Activated CD4-positive, alpha-beta T cell treated with anti-CD3 and anti-CD28 coated beads, Interleukin-2, amount 50 U/mL, for 1 hour (primary cell): Measurements from ENCODE around the gene CLEC10A.

ENCODE experiments used
- DNase-seq: peaks from one replicate; pipeline ENCODE4 v3.0.0-alpha.2; 2020

Gene CLEC10A

DNA sequence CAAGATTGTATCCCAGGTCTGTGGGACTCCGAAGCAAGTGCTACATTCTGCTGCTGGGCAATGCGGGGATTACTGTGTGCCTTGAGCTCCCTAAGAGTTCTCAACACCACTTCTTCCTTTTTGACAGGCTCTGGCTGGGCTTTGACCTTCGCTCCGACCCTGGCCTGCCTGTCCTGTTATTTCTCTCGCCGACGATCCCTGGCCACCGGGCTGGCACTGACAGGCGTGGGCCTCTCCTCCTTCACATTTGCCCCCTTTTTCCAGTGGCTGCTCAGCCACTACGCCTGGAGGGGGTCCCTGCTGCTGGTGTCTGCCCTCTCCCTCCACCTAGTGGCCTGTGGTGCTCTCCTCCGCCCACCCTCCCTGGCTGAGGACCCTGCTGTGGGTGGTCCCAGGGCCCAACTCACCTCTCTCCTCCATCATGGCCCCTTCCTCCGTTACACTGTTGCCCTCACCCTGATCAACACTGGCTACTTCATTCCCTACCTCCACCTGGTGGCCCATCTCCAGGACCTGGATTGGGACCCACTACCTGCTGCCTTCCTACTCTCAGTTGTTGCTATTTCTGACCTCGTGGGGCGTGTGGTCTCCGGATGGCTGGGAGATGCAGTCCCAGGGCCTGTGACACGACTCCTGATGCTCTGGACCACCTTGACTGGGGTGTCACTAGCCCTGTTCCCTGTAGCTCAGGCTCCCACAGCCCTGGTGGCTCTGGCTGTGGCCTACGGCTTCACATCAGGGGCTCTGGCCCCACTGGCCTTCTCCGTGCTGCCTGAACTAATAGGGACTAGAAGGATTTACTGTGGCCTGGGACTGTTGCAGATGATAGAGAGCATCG, 41.8 kb downstream of the CLEC10A start:
- no peak for DNase-seq

DNA sequence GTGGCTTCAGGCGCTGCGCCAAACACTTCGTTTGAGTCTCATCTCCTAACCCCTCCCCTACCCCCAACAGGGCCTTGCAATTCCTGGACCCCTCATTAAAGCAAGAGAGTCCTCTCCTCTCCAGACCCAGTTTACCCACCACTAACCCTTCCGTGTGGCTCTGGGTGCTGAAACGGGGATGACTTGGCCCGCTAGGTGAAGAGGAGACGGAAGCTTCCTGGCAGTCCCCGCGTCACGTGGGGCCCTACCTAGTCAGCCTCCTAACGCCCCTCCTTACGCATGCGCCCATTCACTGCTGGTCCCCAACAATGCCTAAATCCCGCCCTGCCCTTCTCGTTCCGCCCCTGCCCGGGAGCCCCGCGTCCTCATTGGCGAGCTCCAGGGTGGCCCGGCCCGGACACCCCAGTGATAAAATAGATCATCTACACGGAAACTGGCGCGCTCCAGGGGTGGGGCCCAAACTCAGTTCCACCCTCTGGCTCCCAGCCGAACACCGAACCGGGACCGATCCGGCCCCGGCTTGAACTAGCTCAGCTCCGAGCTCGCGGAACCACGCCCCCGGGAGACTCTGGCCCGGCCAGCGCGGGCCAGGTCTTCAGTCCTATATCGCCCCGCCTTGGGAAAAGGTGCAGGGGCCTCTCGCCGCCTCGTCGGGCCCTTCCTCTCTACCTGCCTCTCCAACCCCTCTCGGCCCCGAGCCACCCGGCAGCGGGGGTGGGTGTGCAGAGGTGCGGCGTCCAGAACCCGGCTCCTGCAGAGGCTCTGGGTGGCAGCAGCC, 44.3 kb downstream of the CLEC10A start, which contains the start of gene SLC16A13:
SLC16A13 (plus strand) TSS at position 425 of the 778 bp plus-strand sequence. CDS start 368 bp downstream, outside the sequence.
- peak; percentile 98 for DNase-seq

DNA sequence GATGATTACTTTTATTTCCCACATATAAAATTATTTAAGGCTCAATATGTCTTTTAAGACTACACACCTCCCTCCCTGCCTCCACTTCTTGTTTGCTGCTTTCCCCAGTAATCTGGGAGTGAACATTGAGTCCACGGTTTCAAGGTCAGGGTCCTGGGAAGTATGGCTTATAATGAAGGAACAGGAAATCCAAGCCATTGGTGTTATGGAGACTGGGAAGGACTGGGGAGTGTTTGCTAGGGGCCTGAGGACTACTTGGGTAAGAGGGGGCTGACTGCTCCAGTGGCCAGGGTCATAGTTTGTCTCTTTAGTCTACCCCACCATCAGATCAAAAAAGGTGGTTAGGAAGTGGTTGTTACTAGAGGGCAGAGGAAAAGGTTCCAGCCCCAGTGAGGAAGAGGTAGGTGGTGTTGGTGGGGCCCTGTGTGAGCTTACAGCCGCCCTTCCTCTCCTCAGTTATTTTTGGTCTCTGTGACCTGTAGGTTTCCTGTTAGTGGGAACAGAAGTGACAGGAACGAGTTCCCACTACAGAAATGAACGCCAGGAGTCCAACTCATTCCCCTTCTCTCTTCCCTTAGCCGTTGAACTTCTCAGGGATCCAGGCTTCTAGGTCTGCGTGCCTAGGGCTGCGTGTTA, 45.0 kb downstream of the CLEC10A start:
- DNase-seq: peak; percentile 22

DNA sequence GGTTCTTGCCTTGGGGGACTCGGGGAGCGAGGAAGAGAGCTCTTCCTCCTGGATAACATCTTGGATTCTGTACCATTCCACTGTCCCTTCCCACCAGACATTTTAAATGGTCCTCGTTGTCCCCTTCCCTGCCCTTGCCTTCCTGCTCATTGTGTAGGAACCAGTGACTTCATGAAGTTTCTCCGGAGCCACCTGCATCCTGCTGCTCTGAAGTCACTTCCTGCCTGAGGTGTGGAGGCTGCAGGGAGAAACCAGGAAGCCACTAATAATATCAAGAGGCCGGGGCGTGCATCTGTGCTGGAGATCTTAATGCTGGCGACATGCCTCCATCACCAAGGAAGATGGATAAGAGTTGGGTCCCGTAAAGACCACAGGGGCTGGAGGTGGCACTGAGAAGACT, 50.4 kb downstream of the CLEC10A start:
- peak; percentile 29 for DNase-seq

DNA sequence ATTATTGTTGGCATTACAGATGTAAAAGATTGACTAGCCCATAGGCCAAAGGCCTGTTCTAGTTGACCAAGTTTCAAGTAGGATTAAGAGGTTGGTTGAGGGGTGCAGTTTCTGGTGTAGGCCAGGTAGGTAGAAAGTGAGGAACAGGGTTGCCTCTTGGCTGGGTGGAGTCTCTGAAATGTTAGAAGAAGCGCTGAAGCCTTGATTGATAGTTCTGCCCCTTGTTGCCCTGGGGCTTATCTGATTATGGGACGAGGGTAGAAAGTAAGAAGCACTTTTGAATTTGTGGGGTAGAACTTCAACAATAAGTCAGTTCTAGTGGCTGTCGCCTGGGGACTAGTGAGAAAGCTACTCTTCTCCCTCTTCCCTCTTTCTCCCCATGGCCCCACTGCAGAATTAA, 51.0 kb downstream of the CLEC10A start:
- DNase-seq: no peak

DNA sequence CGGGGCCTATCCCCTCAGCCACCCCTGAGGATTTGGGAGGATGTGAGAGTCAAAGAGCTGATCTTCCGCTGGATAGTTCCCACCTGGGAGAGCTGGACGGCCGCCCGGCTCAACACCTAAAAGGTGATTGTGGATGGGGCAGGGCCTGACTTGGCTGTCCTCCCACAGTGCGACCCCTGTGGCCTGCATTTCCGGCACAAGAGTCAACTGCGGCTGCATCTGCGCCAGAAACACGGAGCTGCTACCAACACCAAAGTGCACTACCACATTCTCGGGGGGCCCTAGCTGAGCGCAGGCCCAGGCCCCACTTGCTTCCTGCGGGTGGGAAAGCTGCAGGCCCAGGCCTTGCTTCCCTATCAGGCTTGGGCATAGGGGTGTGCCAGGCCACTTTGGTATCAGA, 52.7 kb downstream of the CLEC10A start:
- no peak for DNase-seq

DNA sequence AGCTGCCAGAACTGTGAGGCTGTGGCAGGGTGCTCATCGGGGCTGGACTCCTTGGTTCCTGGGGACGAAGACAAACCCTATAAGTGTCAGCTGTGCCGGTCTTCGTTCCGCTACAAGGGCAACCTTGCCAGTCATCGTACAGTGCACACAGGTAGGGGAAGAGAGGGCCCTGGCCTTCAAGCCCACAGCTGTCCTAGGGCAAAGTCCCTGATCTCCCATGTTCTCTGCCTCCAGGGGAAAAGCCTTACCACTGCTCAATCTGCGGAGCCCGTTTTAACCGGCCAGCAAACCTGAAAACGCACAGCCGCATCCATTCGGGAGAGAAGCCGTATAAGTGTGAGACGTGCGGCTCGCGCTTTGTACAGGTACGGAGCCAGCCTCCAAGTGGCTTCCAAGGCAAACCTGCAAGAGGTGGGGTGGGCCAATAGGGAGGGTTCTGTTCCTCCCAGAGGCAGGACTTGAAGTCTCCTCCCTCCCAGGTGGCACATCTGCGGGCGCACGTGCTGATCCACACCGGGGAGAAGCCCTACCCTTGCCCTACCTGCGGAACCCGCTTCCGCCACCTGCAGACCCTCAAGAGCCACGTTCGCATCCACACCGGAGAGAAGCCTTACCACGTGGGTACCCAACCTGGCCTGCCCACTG, 53.5 kb downstream of the CLEC10A start:
- DNase-seq: no peak

DNA sequence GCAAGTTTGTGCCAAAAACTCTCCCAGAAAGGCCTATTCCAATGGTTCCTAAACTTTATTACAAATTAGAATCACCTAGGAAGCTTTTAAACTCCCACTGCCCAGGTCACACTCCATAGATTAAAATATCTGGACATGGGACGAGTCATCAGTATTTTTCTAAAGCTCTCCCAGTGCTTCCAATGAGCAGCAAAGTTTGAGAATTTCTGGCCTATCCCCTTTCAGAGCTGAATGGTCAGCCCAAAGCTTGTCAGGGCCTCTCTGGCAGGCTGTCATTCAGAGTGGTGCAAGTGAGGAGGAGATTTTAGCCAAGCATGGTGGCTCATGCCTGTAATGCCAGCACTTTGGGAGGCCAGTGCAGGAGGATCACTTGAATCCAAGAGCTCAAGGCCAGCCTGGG, 54.8 kb downstream of the CLEC10A start:
- DNase-seq: no peak
